H9 (cell line): ENCODE measurements around the gene TDRKH. TPM values are rescaled to one million over a fixed set of nuclear protein-coding genes. Genes with fewer than 3 reads are reported as not detected.

Experiments used
- DNase-seq: peaks from one replicate; pipeline ENCODE4 v3.0.0-alpha.2; 2017
- H2AFZ ChIP-seq: one replicate; pipeline ENCODE4 v1.6.1; 2013; ENCODE audit warnings: mild to moderate bottlenecking, low read length, control low read depth, moderate library complexity
- H2AK5ac ChIP-seq: 2 replicates; pipeline ENCODE4 v1.6.1; 2013; ENCODE audit warnings: low read length, control low read depth, mixed read lengths; ENCODE audit not compliant: insufficient read length
- H2BK120ac ChIP-seq: one replicate; pipeline ENCODE4 v1.6.1; 2013; ENCODE audit warnings: low read depth, mild to moderate bottlenecking, low read length, control low read depth, inconsistent platforms; ENCODE audit not compliant: poor library complexity, severe bottlenecking
- H2BK12ac ChIP-seq: 2 replicates; pipeline ENCODE4 v1.6.1; 2013; ENCODE audit warnings: low read length, control low read depth, mixed read lengths, low read depth; ENCODE audit not compliant: insufficient read length
- H2BK15ac ChIP-seq: 2 replicates; pipeline ENCODE4 v1.6.1; 2013; ENCODE audit warnings: low read depth, low read length, control low read depth
- H2BK20ac ChIP-seq: one replicate; pipeline ENCODE4 v1.6.1; 2013; ENCODE audit warnings: low read depth, mild to moderate bottlenecking, low read length, control low read depth, inconsistent platforms; ENCODE audit not compliant: poor library complexity, severe bottlenecking
- H2BK5ac ChIP-seq: 2 replicates; pipeline ENCODE4 v1.6.1; 2013; ENCODE audit warnings: low read length, control low read depth, mixed read lengths; ENCODE audit not compliant: insufficient read length
- H3K14ac ChIP-seq: 2 replicates; pipeline ENCODE4 v1.6.1; 2013; ENCODE audit warnings: low read length, control low read depth; ENCODE audit not compliant: insufficient read depth
- H3K18ac ChIP-seq: 2 replicates; pipeline ENCODE4 v1.6.1; 2013; ENCODE audit warnings: low read depth, mild to moderate bottlenecking, mixed read lengths, low read length, control low read depth; ENCODE audit not compliant: insufficient read length
- H3K23ac ChIP-seq: 2 replicates; pipeline ENCODE4 v1.6.1; 2013; ENCODE audit warnings: low read length, control low read depth, mixed read lengths, low read depth; ENCODE audit not compliant: insufficient read length
- H3K23me2 ChIP-seq: 2 replicates; pipeline ENCODE4 v1.6.1; 2013; ENCODE audit warnings: low read depth, mild to moderate bottlenecking, mixed read lengths, low read length, control low read depth; ENCODE audit not compliant: insufficient read length, poor library complexity, severe bottlenecking
- H3K27ac ChIP-seq: 2 replicates; pipeline ENCODE4 v1.5.1; 2013; ENCODE audit warnings: low read length, control low read depth, mixed read lengths, low read depth; ENCODE audit not compliant: insufficient read length
- H3K27me3 ChIP-seq: 2 replicates; pipeline ENCODE4 v1.6.1; 2013; ENCODE audit warnings: low read length, control low read depth, inconsistent platforms; ENCODE audit not compliant: insufficient read depth
- H3K4ac ChIP-seq: 2 replicates; pipeline ENCODE4 v1.6.1; 2013; ENCODE audit warnings: low read depth, mild to moderate bottlenecking, control low read depth, inconsistent platforms, low read length, moderate library complexity
- H3K4me1 ChIP-seq: 2 replicates; pipeline ENCODE4 v1.6.1; 2013; ENCODE audit warnings: low read length, control low read depth, inconsistent platforms; ENCODE audit not compliant: insufficient read depth
- H3K4me2 ChIP-seq: 2 replicates; pipeline ENCODE4 v1.6.1; 2013; ENCODE audit warnings: low read length, control low read depth, mixed read lengths; ENCODE audit not compliant: insufficient read length, insufficient read depth
- H3K56ac ChIP-seq: 2 replicates; pipeline ENCODE4 v1.6.1; 2013; ENCODE audit warnings: low read depth, mild to moderate bottlenecking, mixed read lengths, low read length, control low read depth; ENCODE audit not compliant: insufficient read length
- H3K79me1 ChIP-seq: 2 replicates; pipeline ENCODE4 v1.6.1; 2013; ENCODE audit warnings: low read depth, mild to moderate bottlenecking, moderate library complexity, low read length, control low read depth, inconsistent platforms; ENCODE audit not compliant: insufficient read depth, poor library complexity, severe bottlenecking
- H3K79me2 ChIP-seq: 2 replicates; pipeline ENCODE4 v1.6.1; 2013; ENCODE audit warnings: low read length, control low read depth, inconsistent platforms; ENCODE audit not compliant: insufficient read depth
- H3K9ac ChIP-seq: 2 replicates; pipeline ENCODE4 v1.6.1; 2013; ENCODE audit warnings: low read length, control low read depth, mixed read lengths; ENCODE audit not compliant: insufficient read length; ENCODE audit errors: extremely low read depth
- H3K9me3 ChIP-seq: one replicate; pipeline ENCODE4 v1.6.1; 2013; ENCODE audit warnings: low read depth, low read length, inconsistent platforms; ENCODE audit not compliant: control insufficient read depth
- H3T11ph ChIP-seq: one replicate; pipeline ENCODE4 v1.6.1; 2013; ENCODE audit warnings: mild to moderate bottlenecking, low read length, control low read depth, inconsistent platforms
- H4K20me1 ChIP-seq: one replicate; pipeline ENCODE4 v1.6.1; 2013; ENCODE audit not compliant: control insufficient read depth, insufficient read length, insufficient read depth
- H4K5ac ChIP-seq: 2 replicates; pipeline ENCODE4 v1.6.1; 2013; ENCODE audit warnings: low read depth, mild to moderate bottlenecking, mixed read lengths, low read length, control low read depth; ENCODE audit not compliant: insufficient read length
- H4K8ac ChIP-seq: replicated peaks from 2 replicates; pipeline ENCODE4 v1.6.1; 2013; ENCODE audit warnings: low read length, control low read depth, mixed read lengths, low read depth; ENCODE audit not compliant: insufficient read length
- H4K91ac ChIP-seq: 2 replicates; pipeline ENCODE4 v1.6.1; 2013; ENCODE audit warnings: low read depth, mild to moderate bottlenecking, moderate library complexity, mixed read lengths, low read length, control low read depth; ENCODE audit not compliant: insufficient read length
- H3K27ac Mint-ChIP-seq, 3 experiments: 2 replicates in 2 of 3; 3 replicates in 1 of 3; pipeline ENCODE4 v1.8.0; 2020 to 2021; ENCODE audit warnings: mixed read lengths in 3 of 3, mild to moderate bottlenecking in 1 of 3, moderate library complexity in 1 of 3
- H3K27me3 Mint-ChIP-seq: 2 replicates; pipeline ENCODE4 v1.8.0; 2021; ENCODE audit warnings: low read depth, mild to moderate bottlenecking, moderate library complexity, mixed read lengths
- H3K36me3 Mint-ChIP-seq, 3 experiments: 2 replicates in 2 of 3; 3 replicates in 1 of 3; pipeline ENCODE4 v1.8.0; 2020 to 2021; ENCODE audit warnings: low read depth in 3 of 3, mixed read lengths in 3 of 3; ENCODE audit not compliant: insufficient read depth in 1 of 3
- H3K4me1 Mint-ChIP-seq, 2 experiments: 2 replicates each; pipeline ENCODE4 v1.8.0; 2020; ENCODE audit warnings: mixed read lengths in 2 of 2
- H3K4me3 Mint-ChIP-seq, 2 experiments: 2 replicates in 1 of 2; 3 replicates in 1 of 2; pipeline ENCODE4 v1.8.0; 2020 to 2021; ENCODE audit warnings: mild to moderate bottlenecking in 2 of 2, mixed read lengths in 2 of 2, moderate library complexity in 1 of 2
- H3K9me3 Mint-ChIP-seq, 2 experiments: 2 replicates in 1 of 2; 3 replicates in 1 of 2; pipeline ENCODE4 v1.8.0; 2020; ENCODE audit warnings: mild to moderate bottlenecking in 2 of 2, mixed read lengths in 2 of 2, moderate library complexity in 1 of 2
- WGBS: extraction: QIAGEN DNeasy Blood & Tissue Kit; methylation state at CpG from one replicate; pipeline ENCODE4 v1.1.7; 2013; ENCODE audit warnings: missing lambda C conversion rate, low lambda C conversion rate, mixed read lengths; ENCODE audit not compliant: insufficient read length; ENCODE audit errors: extremely low coverage; 5-methylcytosine and 5-hydroxymethylcytosine counted together
- total RNA-seq: library from RNA; stranded (reverse); gene quantifications from 2 replicates; pipeline ENCODE4 v1.2.1, GENCODE V29; 2021
- TF ChIP-seq, protein P1 (sequence below): fragments of 200-600 bp; sonication (generic); conservative IDR thresholded peaks from 3 replicates; pipeline ENCODE4 v1.8.0; 2021; ENCODE audit warnings: antibody characterized with exemption, mild to moderate bottlenecking

TDRKH gene
- total RNA-seq, 1 experiment from 2014 or later, result 24.0 TPM

DNA sequence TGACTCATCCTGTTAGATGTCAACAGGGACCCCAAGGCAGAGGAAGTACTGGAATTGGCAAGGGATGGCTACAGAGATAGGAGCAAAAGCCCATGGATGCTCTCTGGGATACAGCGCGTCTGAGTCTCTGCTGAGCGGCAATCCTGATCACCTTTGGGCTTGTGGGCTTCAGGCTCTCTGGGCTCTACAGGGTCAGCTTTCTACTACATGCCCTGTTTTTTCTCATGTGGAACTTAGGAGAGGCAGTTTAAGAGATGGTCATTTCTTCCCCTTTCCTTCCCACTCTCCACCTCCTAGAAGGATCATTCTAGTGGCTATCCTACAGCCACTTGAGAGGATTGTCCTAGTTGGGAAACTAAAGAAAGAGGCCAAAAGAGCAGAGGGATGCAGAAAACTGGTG lies 13.6 kb upstream of the TDRKH start:
- H3K23ac ChIP-seq, result no peak overlapping the region
- no peak overlapping the region for H3K4me3 Mint-ChIP-seq
- no peak overlapping the region for H2BK20ac ChIP-seq
- H2BK12ac ChIP-seq, result no peak overlapping the region
- WGBS, result no CpG with 5 or more reads among the region's 3 CpGs
- H3K9ac ChIP-seq, result no peak overlapping the region
- H3K9me3 ChIP-seq, result no peaks in the 10 kb centered on the region
- no peaks in the 10 kb centered on the region for H3K79me1 ChIP-seq
- H4K8ac ChIP-seq, result no peak overlapping the region
- no peaks in the 10 kb centered on the region for H3K23me2 ChIP-seq
- H3K36me3 Mint-ChIP-seq, result no peaks in the 10 kb centered on the region
- TF ChIP-seq, protein P1, sequence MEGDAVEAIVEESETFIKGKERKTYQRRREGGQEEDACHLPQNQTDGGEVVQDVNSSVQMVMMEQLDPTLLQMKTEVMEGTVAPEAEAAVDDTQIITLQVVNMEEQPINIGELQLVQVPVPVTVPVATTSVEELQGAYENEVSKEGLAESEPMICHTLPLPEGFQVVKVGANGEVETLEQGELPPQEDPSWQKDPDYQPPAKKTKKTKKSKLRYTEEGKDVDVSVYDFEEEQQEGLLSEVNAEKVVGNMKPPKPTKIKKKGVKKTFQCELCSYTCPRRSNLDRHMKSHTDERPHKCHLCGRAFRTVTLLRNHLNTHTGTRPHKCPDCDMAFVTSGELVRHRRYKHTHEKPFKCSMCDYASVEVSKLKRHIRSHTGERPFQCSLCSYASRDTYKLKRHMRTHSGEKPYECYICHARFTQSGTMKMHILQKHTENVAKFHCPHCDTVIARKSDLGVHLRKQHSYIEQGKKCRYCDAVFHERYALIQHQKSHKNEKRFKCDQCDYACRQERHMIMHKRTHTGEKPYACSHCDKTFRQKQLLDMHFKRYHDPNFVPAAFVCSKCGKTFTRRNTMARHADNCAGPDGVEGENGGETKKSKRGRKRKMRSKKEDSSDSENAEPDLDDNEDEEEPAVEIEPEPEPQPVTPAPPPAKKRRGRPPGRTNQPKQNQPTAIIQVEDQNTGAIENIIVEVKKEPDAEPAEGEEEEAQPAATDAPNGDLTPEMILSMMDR, result no peak
- H3K9me3 Mint-ChIP-seq, result no peaks in the 10 kb centered on the region
- H2BK5ac ChIP-seq, result no peak overlapping the region
- no peak overlapping the region for H2AK5ac ChIP-seq
- H4K20me1 ChIP-seq, result no peaks in the 10 kb centered on the region
- peaks cover 3 to 15% of the 10 kb centered on the region in 2 experiments; a peak in 2 of 4 replicates for H3K4me1 Mint-ChIP-seq
- no peak overlapping the region for H3K4me2 ChIP-seq
- H3K18ac ChIP-seq, result no peak overlapping the region
- no peaks in the 10 kb centered on the region for H3K4me1 ChIP-seq
- H3K27me3 ChIP-seq, result 0 out of 2 replicates have a peak, but pooled peaks cover 2% of the 10 kb centered on the region
- no peak overlapping the region for H3T11ph ChIP-seq
- H4K5ac ChIP-seq, result no peak overlapping the region
- H3K14ac ChIP-seq, result no peak overlapping the region
- no peaks in the 10 kb centered on the region for H3K79me2 ChIP-seq
- peaks cover 11% of the 10 kb centered on the region for H3K27me3 Mint-ChIP-seq
- no peak overlapping the region for H2AFZ ChIP-seq
- H3K27ac Mint-ChIP-seq, result no peak overlapping the region
- H3K56ac ChIP-seq, result no peak overlapping the region
- no peak overlapping the region for H3K4ac ChIP-seq
- H2BK120ac ChIP-seq, result no peak overlapping the region
- no peak overlapping the region for H4K91ac ChIP-seq
- no peak overlapping the region for H3K27ac ChIP-seq
- no peak for DNase-seq
- H2BK15ac ChIP-seq, result no peak overlapping the region
